Osteoblast (primary cell): ENCODE measurements around the gene RHCE. TPM values are rescaled to one million over a fixed set of nuclear protein-coding genes. Genes with fewer than 3 reads are reported as not detected.
"Not testable (repeated sequence)": the region's sequence is repeated elsewhere in the genome, so short reads cannot be mapped to it uniquely, and the experiment has no call there.

ENCODE experiments used
- DNase-seq: peaks from one replicate; pipeline ENCODE4 v3.0.0; 2011; ENCODE audit warnings: low spot score, mixed read lengths; ENCODE audit not compliant: insufficient read length; ENCODE audit errors: missing footprints
- H2AFZ ChIP-seq: 2 replicates; pipeline ENCODE4 v1.6.0; 2011; ENCODE audit warnings: mild to moderate bottlenecking, low read length
- H3K27ac ChIP-seq: 2 replicates; pipeline ENCODE4 v1.5.1; 2011; ENCODE audit warnings: mild to moderate bottlenecking, low read depth, low read length, moderate library complexity
- H3K27me3 ChIP-seq: 2 replicates; pipeline ENCODE4 v1.6.0; 2012; ENCODE audit warnings: mild to moderate bottlenecking, control low read depth, inconsistent platforms, low read length, moderate library complexity; ENCODE audit not compliant: insufficient read depth
- H3K36me3 ChIP-seq: 2 replicates; pipeline ENCODE4 v1.5.1; 2011; ENCODE audit warnings: mild to moderate bottlenecking, low read length, control low read depth, moderate library complexity; ENCODE audit not compliant: insufficient read depth
- H3K4me1 ChIP-seq: 2 replicates; pipeline ENCODE4 v1.5.1; 2011; ENCODE audit warnings: mild to moderate bottlenecking, low read length, control low read depth, moderate library complexity; ENCODE audit not compliant: insufficient read depth
- H3K4me2 ChIP-seq: 2 replicates; pipeline ENCODE4 v1.6.0; 2011; ENCODE audit warnings: mild to moderate bottlenecking, low read length; ENCODE audit not compliant: insufficient read depth
- H3K4me3 ChIP-seq: fragments of 200-600 bp; sonication (generic); 3 replicates; pipeline ENCODE4 v1.5.1; 2012; ENCODE audit warnings: mild to moderate bottlenecking, low read length, inconsistent platforms; ENCODE audit not compliant: insufficient read depth
- H3K79me2 ChIP-seq: 2 replicates; pipeline ENCODE4 v1.6.0; 2012; ENCODE audit warnings: mild to moderate bottlenecking, low read length, control low read depth, inconsistent platforms; ENCODE audit not compliant: insufficient read depth
- H3K9me3 ChIP-seq: 2 replicates; pipeline ENCODE4 v1.5.1; 2011; ENCODE audit warnings: low read depth, low read length, control low read depth
- H4K20me1 ChIP-seq: 2 replicates; pipeline ENCODE4 v1.6.0; 2012; ENCODE audit warnings: mild to moderate bottlenecking, low read length, control low read depth; ENCODE audit not compliant: insufficient read depth
- total RNA-seq: library from RNA; depleted of rRNA; stranded (reverse); fragments of >200 nt; gene quantifications from 2 replicates; pipeline ENCODE4 v1.2.3, GENCODE V29; 2012

Gene RHCE
- total RNA-seq, 1 donor, result 0.72 TPM

DNA sequence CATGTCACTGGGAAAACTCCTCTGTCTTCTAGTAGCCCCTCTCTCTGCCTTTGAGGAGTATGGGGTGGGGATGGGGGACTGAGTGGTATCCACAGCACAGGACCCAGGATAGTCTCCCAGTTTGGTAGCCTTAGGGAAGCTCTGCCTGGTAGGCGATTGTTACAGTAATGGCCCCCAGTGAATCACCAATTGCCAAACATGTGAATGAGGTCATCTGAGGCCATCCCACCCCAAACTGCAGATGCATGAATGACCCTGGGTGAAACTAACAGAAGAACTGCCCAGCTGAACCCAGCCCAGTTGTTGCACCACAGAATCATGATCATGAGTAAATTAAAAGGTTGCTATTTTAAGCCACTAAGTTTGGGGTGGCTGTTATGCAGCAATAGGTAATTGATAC is 6.0 kb downstream of the RHCE start:
- H3K27me3 ChIP-seq, H3K79me2 ChIP-seq, H3K9me3 ChIP-seq, H3K36me3 ChIP-seq, H3K4me2 ChIP-seq, H3K27ac ChIP-seq, H3K4me3 ChIP-seq, H2AFZ ChIP-seq, H4K20me1 ChIP-seq, H3K4me1 ChIP-seq, DNase-seq: not testable (repeated sequence)

DNA sequence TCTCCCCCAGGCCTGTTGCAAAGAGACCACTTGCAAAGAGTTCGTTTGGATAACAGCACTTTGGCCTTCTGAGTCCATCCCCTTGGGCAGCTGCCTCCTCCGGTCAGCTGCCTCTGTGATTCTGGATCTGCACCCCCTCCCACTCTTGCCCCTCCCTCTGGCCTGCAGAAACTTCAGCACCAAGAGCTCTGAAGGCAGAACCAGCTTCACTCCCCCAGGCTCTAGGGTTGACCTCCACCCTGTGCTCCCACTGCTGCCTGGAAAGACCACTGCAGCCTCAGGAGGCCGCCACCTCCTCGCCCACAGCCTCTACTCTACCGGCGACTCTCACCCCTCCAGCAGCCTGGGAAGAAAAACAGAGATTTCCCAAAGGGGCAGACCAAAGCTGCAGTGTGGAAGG is 6.5 kb downstream of the RHCE start:
- H3K27me3 ChIP-seq, H3K4me1 ChIP-seq, H3K36me3 ChIP-seq, H3K9me3 ChIP-seq, H3K4me2 ChIP-seq, H3K4me3 ChIP-seq, DNase-seq, H3K79me2 ChIP-seq, H2AFZ ChIP-seq, H4K20me1 ChIP-seq, H3K27ac ChIP-seq: not testable (repeated sequence)

DNA sequence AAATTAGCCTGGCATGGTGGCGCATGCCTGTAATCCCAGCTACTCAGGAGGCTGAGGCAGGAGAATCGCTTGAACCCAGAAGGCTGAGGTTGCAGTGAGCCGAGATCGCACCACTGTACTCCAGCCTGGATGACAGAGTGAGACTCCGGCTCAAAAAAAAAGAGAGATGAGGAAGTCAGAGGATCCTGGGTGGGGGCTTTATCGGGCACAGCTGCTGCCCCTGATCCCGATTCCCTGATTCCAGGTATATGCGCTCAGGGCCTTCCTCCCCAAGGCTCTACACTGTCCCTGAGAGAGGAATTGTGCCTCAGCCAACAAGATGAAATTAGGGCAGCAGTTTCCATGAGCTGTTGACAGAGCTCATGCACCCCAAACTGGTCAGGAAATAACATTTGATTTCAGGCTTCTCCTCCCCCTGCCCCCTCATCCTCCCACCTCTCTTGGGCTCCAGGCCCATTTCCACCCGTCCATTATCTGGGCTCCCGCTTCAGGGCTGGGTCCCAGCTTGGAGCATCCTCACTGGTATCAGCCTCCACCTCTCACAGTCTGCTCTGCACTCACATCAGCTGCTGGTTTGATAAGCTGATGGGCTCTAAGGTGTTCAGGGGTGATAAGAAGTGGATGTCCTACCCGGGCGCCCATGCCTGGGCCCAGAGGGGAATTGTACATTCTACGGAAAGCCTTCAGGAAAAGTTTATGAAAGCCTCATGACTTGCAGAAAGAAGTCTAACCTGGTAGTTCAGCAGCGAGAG is 7.6 kb downstream of the RHCE start:
- not testable (repeated sequence) for DNase-seq, H3K4me3 ChIP-seq, H2AFZ ChIP-seq, H3K4me2 ChIP-seq, H3K27me3 ChIP-seq, H3K9me3 ChIP-seq, H4K20me1 ChIP-seq, H3K36me3 ChIP-seq, H3K27ac ChIP-seq, H3K79me2 ChIP-seq, H3K4me1 ChIP-seq

DNA sequence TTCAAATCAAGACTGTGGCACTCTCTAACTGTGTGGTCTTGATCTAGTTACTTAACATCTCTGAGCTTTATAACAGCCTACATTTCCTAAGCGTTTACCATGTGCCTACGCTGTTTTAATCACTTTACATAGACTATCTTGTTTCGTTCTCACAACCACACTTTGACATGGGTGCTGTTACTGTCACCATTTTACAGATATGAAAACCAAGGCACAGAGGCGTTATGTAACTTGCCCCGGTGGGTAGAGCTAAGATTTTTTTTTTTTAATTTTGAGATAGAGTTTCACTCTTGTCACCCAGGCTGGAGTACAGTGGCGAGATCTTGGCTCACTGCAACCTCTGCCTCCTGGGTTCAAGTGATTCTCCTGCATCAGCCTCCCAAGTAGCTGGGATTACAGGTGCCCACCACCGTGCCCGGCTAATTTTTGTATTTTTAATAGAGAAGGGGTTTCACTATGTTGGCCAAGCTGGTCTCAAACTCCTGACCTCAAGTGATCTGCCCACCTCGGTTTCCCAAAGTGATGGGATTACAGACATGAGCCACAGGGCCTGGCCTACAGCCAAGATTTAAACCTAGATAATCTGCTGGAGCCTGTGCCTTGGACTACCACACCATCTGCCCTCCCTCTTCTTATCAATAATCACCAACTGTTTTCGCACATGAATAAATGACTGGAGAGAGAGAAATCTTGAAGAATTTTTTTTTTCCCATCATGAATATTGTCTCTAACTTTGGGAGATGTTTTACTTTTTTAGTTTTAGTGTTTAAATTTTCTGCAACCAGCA is 10.8 kb downstream of the RHCE start:
- H3K4me2 ChIP-seq, H3K4me3 ChIP-seq, H3K4me1 ChIP-seq, H2AFZ ChIP-seq, H3K9me3 ChIP-seq, H3K27ac ChIP-seq, H3K79me2 ChIP-seq, H3K36me3 ChIP-seq, DNase-seq, H3K27me3 ChIP-seq, H4K20me1 ChIP-seq: not testable (repeated sequence)

DNA sequence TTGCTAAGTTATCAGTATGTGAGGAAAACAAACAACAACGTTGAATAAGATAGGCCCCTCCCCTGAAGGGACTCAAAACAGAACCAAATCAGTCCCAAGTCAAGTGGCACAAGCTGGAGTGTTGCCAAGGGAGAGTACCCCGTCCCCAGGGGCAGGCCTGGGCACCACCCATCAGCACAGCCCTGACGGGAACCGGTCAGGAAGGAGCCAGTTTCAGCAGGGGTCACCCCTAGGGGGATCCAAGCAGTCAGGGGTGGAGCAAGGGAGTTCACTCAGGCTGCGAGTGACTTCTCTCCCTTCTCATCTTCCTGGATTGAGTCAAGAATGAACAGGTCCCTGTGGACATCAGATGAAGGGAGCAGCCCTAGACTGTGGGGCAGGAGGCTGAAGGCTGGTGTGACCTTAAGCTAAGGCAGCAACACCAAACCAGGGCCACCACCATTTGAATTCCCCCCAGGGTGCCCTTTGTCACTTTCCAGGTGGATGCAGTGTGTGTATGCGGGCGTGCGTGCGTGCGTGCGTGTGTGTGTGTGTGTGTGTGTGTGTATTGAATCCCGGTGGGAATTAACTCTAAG is 14.8 kb downstream of the RHCE start:
- not testable (repeated sequence) for H3K9me3 ChIP-seq, H3K27me3 ChIP-seq, H3K4me3 ChIP-seq, H3K4me1 ChIP-seq, H3K36me3 ChIP-seq, H3K4me2 ChIP-seq, H3K79me2 ChIP-seq, H3K27ac ChIP-seq, H4K20me1 ChIP-seq, H2AFZ ChIP-seq
- DNase-seq, result peak; percentile 14

DNA sequence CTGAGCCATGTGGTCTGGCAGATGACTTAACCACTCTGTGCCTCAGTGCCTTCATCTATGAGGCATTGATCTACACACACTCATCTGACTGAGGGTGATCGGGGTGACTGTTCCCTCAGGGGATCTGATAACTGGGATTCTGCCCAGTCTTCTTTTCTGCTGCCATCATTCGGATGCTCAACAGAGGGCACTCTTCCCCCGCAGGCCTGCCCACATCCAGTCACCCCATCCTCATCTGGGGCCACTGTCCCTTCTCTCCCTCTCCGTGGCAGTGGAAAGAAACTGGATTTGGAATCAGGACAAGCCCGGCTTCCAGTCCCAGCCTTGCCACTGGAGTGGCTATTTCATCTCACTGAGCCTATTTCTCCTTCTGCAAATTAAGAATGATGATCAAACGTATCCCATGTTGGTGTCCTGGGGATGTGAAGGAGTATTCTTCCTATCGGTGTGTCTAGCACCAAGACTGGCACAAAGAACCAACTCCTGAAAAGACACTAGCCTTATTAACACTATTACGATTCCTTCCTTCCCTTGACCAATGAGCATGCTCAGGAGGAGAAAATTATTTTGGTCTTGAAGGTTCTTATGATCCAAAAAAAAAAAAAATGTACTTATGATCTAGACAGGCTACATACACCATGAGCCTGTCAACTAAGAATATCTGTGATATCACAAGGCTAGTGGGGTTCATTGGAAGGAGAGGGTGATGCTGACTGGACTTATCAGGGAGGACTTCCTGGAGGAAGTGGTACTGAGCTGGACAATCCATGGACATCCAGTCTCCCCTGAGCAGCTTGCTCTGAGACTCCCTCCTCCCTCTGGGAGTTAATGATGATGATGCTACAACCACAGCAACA is 17.4 kb downstream of the RHCE start:
- DNase-seq, H3K36me3 ChIP-seq, H3K27me3 ChIP-seq, H3K79me2 ChIP-seq, H3K4me1 ChIP-seq, H2AFZ ChIP-seq, H3K4me3 ChIP-seq, H4K20me1 ChIP-seq, H3K4me2 ChIP-seq, H3K27ac ChIP-seq, H3K9me3 ChIP-seq: not testable (repeated sequence)

DNA sequence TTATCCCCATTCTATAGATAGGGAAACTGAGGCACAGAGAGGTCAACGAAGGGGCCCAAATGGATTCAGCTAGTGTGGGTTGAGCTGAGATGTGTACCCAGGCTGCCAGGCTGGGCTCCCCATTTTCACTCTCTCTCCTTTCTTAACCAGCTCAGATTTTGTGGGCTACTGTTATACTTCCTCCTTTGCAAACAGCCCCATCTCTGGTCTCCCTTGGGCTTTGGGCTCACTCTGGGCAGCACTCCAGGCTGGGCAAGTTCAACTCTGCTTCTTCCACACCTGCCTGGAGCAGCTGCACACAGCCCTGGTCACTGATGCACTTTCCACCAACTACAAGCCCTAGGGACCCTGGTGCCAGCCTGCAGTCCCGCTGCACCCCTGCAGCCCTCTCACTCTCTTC is 22.5 kb downstream of the RHCE start:
- H3K27me3 ChIP-seq, DNase-seq, H2AFZ ChIP-seq, H4K20me1 ChIP-seq, H3K4me2 ChIP-seq, H3K79me2 ChIP-seq, H3K9me3 ChIP-seq, H3K27ac ChIP-seq, H3K4me1 ChIP-seq, H3K36me3 ChIP-seq, H3K4me3 ChIP-seq: not testable (repeated sequence)

DNA sequence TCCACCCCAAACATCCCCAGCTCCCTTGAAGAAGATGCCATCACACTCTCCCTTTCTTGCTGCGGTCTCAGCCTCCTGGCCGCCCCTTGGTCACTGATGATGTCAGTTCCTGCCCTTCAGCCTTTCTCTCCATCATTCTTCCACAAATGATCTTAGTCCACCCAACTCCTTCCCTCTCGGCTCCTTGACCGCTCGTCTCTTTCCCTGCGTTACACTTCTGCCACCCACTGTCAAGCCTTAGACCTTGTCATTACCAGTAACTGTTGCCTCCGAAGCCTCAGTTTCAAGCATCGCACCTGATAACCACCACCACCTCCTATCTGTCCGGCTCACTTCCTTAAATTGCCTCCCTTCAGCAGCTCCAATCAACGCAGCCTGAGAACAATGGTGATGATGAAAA is 23.1 kb downstream of the RHCE start:
- H3K9me3 ChIP-seq, H3K27me3 ChIP-seq, H3K4me1 ChIP-seq, H3K36me3 ChIP-seq, H3K79me2 ChIP-seq, H3K4me3 ChIP-seq, H3K27ac ChIP-seq, DNase-seq, H4K20me1 ChIP-seq, H3K4me2 ChIP-seq, H2AFZ ChIP-seq: not testable (repeated sequence)
